ENCODE data around the gene BCAS1. TPM values are rescaled to one million over a fixed set of nuclear protein-coding genes. Genes with fewer than 3 reads are reported as not detected.

Gene BCAS1
- total RNA-seq, 1 donor from 2014 or later, result 2.8 TPM

GRCh38 chr20:53896647-53897046, 173.7 kb downstream of the BCAS1 start:
- DNase-seq (no peak), ATAC-seq (no peak)
- no peaks in the 10 kb centered on the region for H3K27me3 ChIP-seq (ENCODE audit: low read depth)
- peaks cover 31% of the 10 kb centered on the region for H3K4me1 ChIP-seq
- no peaks in the 10 kb centered on the region for H3K9me3 ChIP-seq
- intact Hi-C loops (cut with DNase I), result no loop called here
- no peak overlapping the region for H3K4me3 ChIP-seq
- H3K36me3 ChIP-seq, result no peaks in the 10 kb centered on the region
- no peak overlapping the region for H3K27ac ChIP-seq
- TF ChIP-seq CTCF (IDR thresholded peaks at IDR 0.05), result no peak

GRCh38 chr20:53896041-53896440, 174.4 kb downstream of the BCAS1 start:
- H3K4me1 ChIP-seq, result peaks cover 29% of the 10 kb centered on the region

GRCh38 chr20:53895385-53895755, 175.0 kb downstream of the BCAS1 start:
- H3K27ac ChIP-seq, result no peak overlapping the region
- no peaks in the 10 kb centered on the region for H3K9me3 ChIP-seq
- intact Hi-C loops (cut with DNase I), result no loop called here
- H3K36me3 ChIP-seq, result no peaks in the 10 kb centered on the region
- H3K4me1 ChIP-seq, result peaks cover 25% of the 10 kb centered on the region
- no peaks in the 10 kb centered on the region for H3K27me3 ChIP-seq (ENCODE audit: low read depth)
- no peak overlapping the region for H3K4me3 ChIP-seq
- no peak for TF ChIP-seq CTCF (IDR thresholded peaks at IDR 0.05)
- no peak for DNase-seq
- no peak for ATAC-seq

More at GRCh38 chr20:53896041-53896440, 174.4 kb downstream of the BCAS1 start:
- no peaks in the 10 kb centered on the region for H3K36me3 ChIP-seq
- H3K27me3 ChIP-seq (ENCODE audit: low read depth), result no peaks in the 10 kb centered on the region
- ATAC-seq (no peak), DNase-seq (no peak)
- no peak overlapping the region for H3K4me3 ChIP-seq
- TF ChIP-seq CTCF (IDR thresholded peaks at IDR 0.05), result no peak
- intact Hi-C loops (cut with DNase I), result no loop called here
- no peaks in the 10 kb centered on the region for H3K9me3 ChIP-seq
- no peak overlapping the region for H3K27ac ChIP-seq

GRCh38 chr20:53894707-53895384, 175.5 kb downstream of the BCAS1 start:
- no peak for TF ChIP-seq CTCF (IDR thresholded peaks at IDR 0.05)
- Histone ChIP-seq H3K27ac (no peak overlapping the region), H3K9me3 (no peaks in the 10 kb centered on the region), H3K4me3 (no peak overlapping the region), H3K4me1 (peaks cover 20% of the 10 kb centered on the region), H3K27me3 (ENCODE audit: low read depth) (no peaks in the 10 kb centered on the region), H3K36me3 (no peaks in the 10 kb centered on the region)
- intact Hi-C loops (cut with DNase I), result no loop called here
- no peak for DNase-seq
- no peak for ATAC-seq

Small RNA genes lying within 50 kb of the gene (microRNA-seq; reads per million reads assigned to microRNA genes)
- gene MIR4756 (ENCODE audit: borderline number of aligned reads), result not detected

Other genes with a start within 250 kb of the BCAS1 start
- 0.21 TPM for gene CYP24A1, start 103.4 kb upstream of the BCAS1 start, total RNA-seq
- 15.3 TPM for gene PFDN4, start 137.5 kb upstream of the BCAS1 start, total RNA-seq